Mammary epithelial cell (primary cell): Measurements from ENCODE around the gene GPAT3.

Source experiments
- EZH2 ChIP-seq: IDR thresholded peaks from 2 replicates; pipeline ENCODE4 v1.6.1; 2012; ENCODE audit warnings: low read length, inconsistent platforms, borderline replicate concordance
- TF ChIP-seq, protein P1 (sequence below), 2 donors: IDR thresholded peaks in 1 of 2; conservative IDR thresholded peaks in 1 of 2; 2 replicates each; pipeline ENCODE4 v1.5.1; 2011 to 2012; ENCODE audit warnings: inconsistent platforms in 2 of 2, low read length in 2 of 2, mild to moderate bottlenecking in 2 of 2, control low read depth in 1 of 2, low read depth in 1 of 2; ENCODE audit not compliant: insufficient read depth in 1 of 2; ENCODE audit errors: extremely low read depth in 1 of 2

DNA sequence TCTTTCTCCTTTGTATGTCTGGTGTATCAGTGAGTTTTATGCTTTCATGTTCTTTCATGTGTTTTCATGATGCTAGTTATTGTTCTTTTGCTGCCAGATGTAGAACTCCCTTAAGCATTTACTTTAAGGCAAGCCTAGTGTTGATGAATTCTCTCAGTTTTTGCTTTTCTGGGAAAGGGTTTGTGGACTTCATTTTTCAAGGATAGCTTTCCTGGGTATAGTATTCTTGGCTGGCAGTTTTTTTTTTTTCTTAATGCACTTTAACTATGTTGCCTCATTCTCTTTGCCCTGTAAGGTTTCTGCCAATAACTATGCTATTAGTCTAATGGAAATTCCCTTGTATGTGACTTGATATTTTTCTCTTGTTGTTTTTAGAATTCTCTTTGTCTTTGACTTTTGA is 77.1 kb downstream of the GPAT3 start:
- TF ChIP-seq, protein P1, sequence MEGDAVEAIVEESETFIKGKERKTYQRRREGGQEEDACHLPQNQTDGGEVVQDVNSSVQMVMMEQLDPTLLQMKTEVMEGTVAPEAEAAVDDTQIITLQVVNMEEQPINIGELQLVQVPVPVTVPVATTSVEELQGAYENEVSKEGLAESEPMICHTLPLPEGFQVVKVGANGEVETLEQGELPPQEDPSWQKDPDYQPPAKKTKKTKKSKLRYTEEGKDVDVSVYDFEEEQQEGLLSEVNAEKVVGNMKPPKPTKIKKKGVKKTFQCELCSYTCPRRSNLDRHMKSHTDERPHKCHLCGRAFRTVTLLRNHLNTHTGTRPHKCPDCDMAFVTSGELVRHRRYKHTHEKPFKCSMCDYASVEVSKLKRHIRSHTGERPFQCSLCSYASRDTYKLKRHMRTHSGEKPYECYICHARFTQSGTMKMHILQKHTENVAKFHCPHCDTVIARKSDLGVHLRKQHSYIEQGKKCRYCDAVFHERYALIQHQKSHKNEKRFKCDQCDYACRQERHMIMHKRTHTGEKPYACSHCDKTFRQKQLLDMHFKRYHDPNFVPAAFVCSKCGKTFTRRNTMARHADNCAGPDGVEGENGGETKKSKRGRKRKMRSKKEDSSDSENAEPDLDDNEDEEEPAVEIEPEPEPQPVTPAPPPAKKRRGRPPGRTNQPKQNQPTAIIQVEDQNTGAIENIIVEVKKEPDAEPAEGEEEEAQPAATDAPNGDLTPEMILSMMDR (conservative IDR thresholded peaks at IDR 0.05 in 1 of 2, IDR thresholded peaks at IDR 0.05 in 1 of 2; ENCODE audit: extremely low read depth in 1 of 2, insufficient read depth in 1 of 2, low read depth in 1 of 2, low read length in 2 of 2): no peak
- TF ChIP-seq EZH2: no peak
